Caco-2 (cell line): ENCODE data around the gene EXOSC10. TPM values are rescaled to one million over a fixed set of nuclear protein-coding genes. Genes with fewer than 3 reads are reported as not detected.
"Not testable (repeated sequence)": the region's sequence is repeated elsewhere in the genome, so short reads cannot be mapped to it uniquely, and the experiment has no call there.

Experiments used
- BruUV-seq: library from RNA; stranded (reverse); fragments of 400-500 nt; replicated peaks from 2 replicates; lab custom pipeline; 2021; lab: Mats Ljungman, UMichigan
- CTCF ChIA-PET: fragments of 300-600 bp; sonication (Branson Sonifier 250); formaldehyde crosslinking; loops from one replicate; lab custom pipeline; 2022; ENCODE audit warnings: antibody characterized with exemption; lab: Charles Lee
- POLR2A ChIA-PET: fragments of 300-600 bp; sonication (Branson Sonifier 250); formaldehyde crosslinking; loops from one replicate; lab custom pipeline; 2022; ENCODE audit warnings: antibody characterized with exemption; lab: Charles Lee
- DNase-seq, 2 experiments: peaks; one replicate each; pipeline versions ENCODE4 v3.0.0 to v3.0.0-alpha.2; 2020 to 2022
- H3K27me3 ChIP-seq: replicated peaks from 2 replicates; pipeline ENCODE4 v1.6.0; 2011; ENCODE audit warnings: low read length; ENCODE audit not compliant: control insufficient read depth, insufficient read depth
- H3K36me3 ChIP-seq: 2 replicates; pipeline ENCODE4 v1.5.1; 2011; ENCODE audit warnings: low read length; ENCODE audit not compliant: control insufficient read depth, insufficient read depth
- H3K4me1 ChIP-seq: fragments of 250-450 bp; sonication (Bioruptor Pico); 2 replicates; pipeline ENCODE4 v1.5.1; 2020; ENCODE audit warnings: mild to moderate bottlenecking
- H3K4me3 ChIP-seq: 2 replicates; pipeline ENCODE4 v1.5.1; 2011; ENCODE audit warnings: low read depth, mild to moderate bottlenecking, control low read depth, low read length
- H3K9me3 ChIP-seq: fragments of 250-450 bp; sonication (Bioruptor Pico); 2 replicates; pipeline ENCODE4 v1.5.1; 2020; ENCODE audit warnings: mild to moderate bottlenecking, moderate library complexity
- H3K27ac Mint-ChIP-seq: one replicate; pipeline ENCODE4 v1.8.0; 2022; ENCODE audit warnings: mixed read lengths; ENCODE audit not compliant: unreplicated experiment
- H3K27me3 Mint-ChIP-seq: one replicate; pipeline ENCODE4 v1.8.0; 2022; ENCODE audit warnings: mixed read lengths; ENCODE audit not compliant: insufficient read depth, unreplicated experiment
- H3K36me3 Mint-ChIP-seq: one replicate; pipeline ENCODE4 v1.8.0; 2022; ENCODE audit warnings: mild to moderate bottlenecking, mixed read lengths; ENCODE audit not compliant: insufficient read depth, unreplicated experiment
- H3K4me1 Mint-ChIP-seq: one replicate; pipeline ENCODE4 v1.8.0; 2022; ENCODE audit warnings: low read depth, mixed read lengths; ENCODE audit not compliant: unreplicated experiment
- H3K4me3 Mint-ChIP-seq: one replicate; pipeline ENCODE4 v1.8.0; 2022; ENCODE audit warnings: mild to moderate bottlenecking, moderate library complexity, mixed read lengths; ENCODE audit not compliant: unreplicated experiment
- H3K9me3 Mint-ChIP-seq: one replicate; pipeline ENCODE4 v1.8.0; 2022; ENCODE audit warnings: mixed read lengths; ENCODE audit not compliant: unreplicated experiment
- CTCF ChIP-seq, 2 experiments: fragments of 200-600 bp in 1 of 2; IDR thresholded peaks; 1 replicate in 1 of 2; 2 replicates in 1 of 2; pipeline versions ENCODE4 v1.5.1 to v1.8.0; 2011 to 2022; ENCODE audit warnings: antibody characterized with exemption in 1 of 2, control low read depth in 1 of 2, inconsistent platforms in 1 of 2, low read depth in 1 of 2, low read length in 1 of 2, mild to moderate bottlenecking in 1 of 2, moderate library complexity in 1 of 2; ENCODE audit not compliant: insufficient read depth in 1 of 2, severe bottlenecking in 1 of 2, unreplicated experiment in 1 of 2
- intact Hi-C: fragments of 100-400 bp; cut with micrococcal nuclease; formaldehyde crosslinking; loops from one replicate; pipeline ENCODE4 v1.10.0; 2022; ENCODE audit not compliant: unreplicated experiment
- total RNA-seq: library from RNA; stranded (reverse); gene quantifications from 2 replicates; pipeline ENCODE4 v1.2.3, GENCODE V29; 2022

EXOSC10 gene
- total RNA-seq, 1 experiment from 2014 or later: 83.7 TPM

GRCh38 chr1:11042065-11042464 is 57.6 kb downstream of the EXOSC10 start:
- no peak overlapping the region for H3K4me3 Mint-ChIP-seq
- TF ChIP-seq CTCF (IDR thresholded peaks at IDR 0.05; ENCODE audit: insufficient read depth in 1 of 2, low read depth in 1 of 2, low read length in 1 of 2, severe bottlenecking in 1 of 2, unreplicated experiment in 1 of 2): no peak
- DNase-seq: no peak
- Histone ChIP-seq H3K27me3 (no peaks in the 10 kb centered on the region), H3K4me1 (no peaks in the 10 kb centered on the region), H3K36me3 (no peaks in the 10 kb centered on the region), H3K4me3 (no peak overlapping the region), H3K9me3 (no peaks in the 10 kb centered on the region)
- H3K4me1 Mint-ChIP-seq: no peaks in the 10 kb centered on the region
- H3K36me3 Mint-ChIP-seq: no peaks in the 10 kb centered on the region
- no peaks in the 10 kb centered on the region for H3K27me3 Mint-ChIP-seq
- BruUV-seq: no TSS peak
- no peak overlapping the region for H3K27ac Mint-ChIP-seq
- ChIA-PET CTCF (no interaction called here), POLR2A (no interaction called here)
- intact Hi-C loops: no loop called here
- H3K9me3 Mint-ChIP-seq: no peaks in the 10 kb centered on the region

GRCh38 chr1:11041048-11041447 is 58.6 kb downstream of the EXOSC10 start:
- no peak for DNase-seq
- intact Hi-C loops: no loop called here
- no peaks in the 10 kb centered on the region for H3K36me3 ChIP-seq
- H3K9me3 Mint-ChIP-seq: no peaks in the 10 kb centered on the region
- no peak overlapping the region for H3K4me3 Mint-ChIP-seq
- H3K27me3 Mint-ChIP-seq: no peaks in the 10 kb centered on the region
- CTCF ChIA-PET: no interaction called here
- POLR2A ChIA-PET: no interaction called here
- H3K4me1 ChIP-seq: no peaks in the 10 kb centered on the region
- no peak overlapping the region for H3K27ac Mint-ChIP-seq
- no peak for TF ChIP-seq CTCF (IDR thresholded peaks at IDR 0.05; ENCODE audit: insufficient read depth in 1 of 2, low read depth in 1 of 2, low read length in 1 of 2, severe bottlenecking in 1 of 2, unreplicated experiment in 1 of 2)
- BruUV-seq: no TSS peak
- H3K4me3 ChIP-seq: no peak overlapping the region
- H3K4me1 Mint-ChIP-seq: no peaks in the 10 kb centered on the region
- H3K36me3 Mint-ChIP-seq: no peaks in the 10 kb centered on the region
- no peaks in the 10 kb centered on the region for H3K27me3 ChIP-seq
- H3K9me3 ChIP-seq: no peaks in the 10 kb centered on the region

- POLR2A ChIA-PET: interaction anchor here (0.6 to 0.7 kb wide), 2 partner anchors 31 to 118 kb away, joined by 6 to 9 read pairs; no protein-coding TSS in a partner anchor
- CTCF ChIA-PET, BruUV-seq: not testable (repeated sequence)
Observed at GRCh38 chr1:11040105-11040429, 59.6 kb downstream of the EXOSC10 start.

More at GRCh38 chr1:11040105-11040429, 59.6 kb downstream of the EXOSC10 start:
- H3K4me1 Mint-ChIP-seq, intact Hi-C loops, H3K9me3 ChIP-seq, H3K27me3 ChIP-seq, H3K9me3 Mint-ChIP-seq, H3K27ac Mint-ChIP-seq, DNase-seq, H3K36me3 ChIP-seq, H3K4me3 ChIP-seq, H3K4me3 Mint-ChIP-seq, H3K27me3 Mint-ChIP-seq, H3K36me3 Mint-ChIP-seq, H3K4me1 ChIP-seq: not testable (repeated sequence)
